GF-D8 (cell line): Measurements from ENCODE around the gene CAGE1.

Source experiments
- DNase-seq: peaks from one replicate; lab custom pipeline; 2025; lab: John Stamatoyannopoulos, UW

Gene CAGE1

GRCh38 chr6:7309050-7309449 is 80.5 kb downstream of the CAGE1 start:
- DNase-seq: no peak

DNA sequence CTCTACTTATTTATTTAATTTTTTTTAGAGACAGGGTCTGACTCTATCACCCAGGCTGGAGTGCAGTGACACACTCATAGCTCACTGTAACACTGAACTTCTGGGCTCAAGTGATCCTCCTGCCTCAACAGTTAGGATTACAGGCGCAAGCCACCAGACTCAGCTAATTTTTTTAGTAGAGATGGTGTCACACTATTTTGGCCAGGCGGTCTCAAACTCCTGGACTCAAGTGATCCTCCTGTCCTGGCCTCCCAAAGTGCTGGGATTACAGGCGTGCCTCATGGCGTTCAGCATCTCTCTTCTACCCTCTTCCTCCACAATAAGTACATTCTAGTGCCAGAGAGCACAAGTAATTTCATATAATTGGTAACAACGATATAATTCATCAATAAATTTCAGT is 82.0 kb downstream of the CAGE1 start:
- DNase-seq: no peak

DNA sequence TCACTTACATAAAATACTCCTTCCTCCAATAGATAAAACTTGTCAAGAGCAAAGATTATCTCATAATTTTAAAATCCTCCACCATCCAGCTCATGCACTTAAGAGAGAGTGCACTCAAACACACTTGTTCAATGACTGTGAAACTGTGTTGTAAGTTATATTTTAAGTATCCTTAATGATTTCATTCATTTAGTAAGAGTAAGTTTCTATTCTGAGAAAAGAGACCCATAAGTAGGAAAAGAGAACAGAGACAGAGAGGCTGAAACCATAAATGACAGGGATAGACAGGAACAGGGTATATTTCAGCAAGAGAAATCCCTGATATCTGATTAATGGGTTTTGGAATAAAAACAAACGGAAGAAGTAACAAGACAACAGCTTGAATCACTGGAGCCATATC is 84.7 kb downstream of the CAGE1 start:
- no peak for DNase-seq

DNA sequence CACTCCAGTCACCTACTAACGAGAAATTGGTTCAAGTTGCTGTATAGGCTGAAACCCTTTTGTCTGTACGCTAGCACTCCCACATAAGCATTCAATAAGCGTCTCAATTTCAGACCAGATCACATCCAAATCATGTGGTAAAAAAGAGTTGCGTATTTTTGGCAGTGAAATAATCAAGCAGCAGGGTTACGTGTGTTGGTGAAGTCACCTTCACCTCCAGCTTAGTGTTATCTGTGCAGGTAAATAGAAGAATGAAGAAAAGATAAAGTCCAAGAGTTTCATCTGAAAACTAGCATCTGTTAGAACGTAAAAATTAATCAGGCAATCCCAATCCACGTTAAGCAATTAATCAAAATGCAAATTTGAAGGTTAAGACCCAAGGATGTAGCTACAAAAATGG is 87.8 kb downstream of the CAGE1 start:
- DNase-seq: no peak

DNA sequence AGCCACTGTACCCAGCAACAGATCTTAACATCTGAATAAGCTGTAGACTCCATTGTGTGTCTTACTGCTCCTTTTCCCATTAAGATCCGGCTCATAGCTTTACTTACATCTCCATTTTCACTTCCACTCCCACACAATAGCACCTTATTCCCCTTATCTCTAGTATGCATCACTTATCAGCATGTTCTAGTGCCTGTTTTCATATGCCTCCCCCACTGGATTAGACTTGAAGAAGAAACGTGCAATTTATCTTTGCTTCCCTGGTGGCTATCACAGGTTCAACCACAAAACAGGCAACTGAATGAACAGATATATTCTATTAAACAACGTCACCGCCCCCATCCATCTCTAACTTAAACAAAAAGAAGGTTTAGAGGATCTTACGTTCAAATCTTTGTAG is 88.6 kb downstream of the CAGE1 start:
- no peak for DNase-seq

DNA sequence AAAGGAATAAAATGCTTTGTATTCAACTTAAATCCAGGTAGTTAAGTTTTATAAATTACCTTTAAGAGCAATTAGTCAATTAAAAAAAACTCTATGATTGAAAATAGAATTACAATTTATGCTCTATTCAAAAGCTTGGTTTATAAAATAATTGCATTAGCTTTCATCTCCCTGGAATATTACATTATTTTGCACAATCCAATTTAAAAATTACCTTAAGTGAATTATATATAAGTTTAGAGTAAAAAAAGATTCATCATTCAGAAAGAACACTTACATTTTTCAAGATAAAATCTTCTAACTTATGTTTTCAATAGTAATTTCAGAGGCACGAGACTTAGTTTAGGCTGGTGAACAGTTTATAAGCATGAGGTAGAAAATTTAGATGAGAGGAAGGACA is 91.4 kb downstream of the CAGE1 start:
- DNase-seq: no peak

GRCh38 chr6:7296602-7297001 is 92.9 kb downstream of the CAGE1 start:
- DNase-seq: no peak

DNA sequence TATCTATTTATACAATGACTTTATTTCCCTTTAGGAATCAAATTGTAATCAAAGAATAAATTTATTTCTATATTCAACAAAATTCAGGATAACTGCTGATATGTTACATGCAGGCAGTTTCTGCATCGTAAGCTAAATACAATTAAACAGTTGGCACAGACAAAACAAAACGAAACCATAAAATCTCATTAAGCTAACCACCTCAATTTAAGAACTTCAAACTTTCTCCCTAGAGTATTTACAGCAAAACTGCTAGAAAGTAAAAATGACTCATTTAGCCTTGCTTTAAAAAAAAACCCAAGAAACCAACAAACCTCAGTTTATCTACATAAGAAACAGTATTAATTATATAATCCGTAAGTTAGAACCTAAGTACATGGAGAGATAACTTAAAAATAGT is 93.6 kb downstream of the CAGE1 start:
- DNase-seq: no peak

- DNase-seq: no peak
Observed at GRCh38 chr6:7292596-7293255, 96.8 kb downstream of the CAGE1 start.

DNA sequence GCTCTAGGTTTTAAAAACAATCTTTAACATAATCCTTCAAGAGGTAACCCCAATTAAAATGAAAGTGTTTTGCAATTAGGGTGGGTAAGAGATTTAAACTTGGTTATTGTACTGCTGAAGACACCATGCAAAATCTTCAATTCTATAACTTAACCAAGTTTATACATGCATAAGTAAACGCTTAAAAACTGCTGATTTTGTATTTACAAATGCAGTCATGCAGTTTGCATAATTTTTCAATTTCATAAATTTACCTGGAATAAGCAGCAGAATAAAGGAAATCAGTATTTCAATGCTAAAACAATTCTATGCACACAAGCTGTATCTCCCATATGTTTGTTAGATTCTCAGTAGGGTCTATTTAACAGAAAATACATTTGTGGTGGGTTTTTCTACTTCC is 99.5 kb downstream of the CAGE1 start:
- no peak for DNase-seq

GRCh38 chr6:7285416-7285815 is 104.1 kb downstream of the CAGE1 start:
- DNase-seq: no peak

DNA sequence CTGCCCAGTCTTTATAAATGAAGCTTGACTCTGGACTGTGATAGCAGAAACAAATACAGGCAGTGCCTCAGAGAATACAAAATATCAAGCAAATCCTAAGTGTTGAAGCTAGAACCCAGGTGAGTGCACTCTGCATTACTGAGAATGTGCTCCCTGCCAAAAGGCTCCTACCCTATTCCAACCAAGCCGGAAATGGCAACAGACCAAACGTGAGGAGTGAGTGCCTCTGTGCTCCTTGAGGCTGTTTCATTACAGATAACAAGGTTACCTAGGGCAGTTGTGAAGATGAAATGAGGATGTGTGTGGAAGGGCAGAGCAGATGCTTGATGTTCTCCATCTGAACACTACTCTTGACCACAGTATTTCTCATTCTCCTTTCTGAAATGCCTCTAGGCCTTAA is 105.9 kb downstream of the CAGE1 start:
- DNase-seq: no peak

GRCh38 chr6:7282097-7282906 is 107.2 kb downstream of the CAGE1 start:
- no peak for DNase-seq
